HCT116 (cell line): ENCODE data around the gene BCL7A. TPM values are rescaled to one million over a fixed set of nuclear protein-coding genes. Genes with fewer than 3 reads are reported as not detected.

ENCODE experiments used
- ATAC-seq: fragments of 200-7000 bp; cut with Tn5 transposase; 2 replicates; pipeline ENCODE4 v1.9.1; 2020; ENCODE audit warnings: mild to moderate bottlenecking, moderate library complexity
- BruUV-seq: library from RNA; stranded (reverse); fragments of 400-500 nt; replicated peaks from 2 replicates; lab custom pipeline; 2021; lab: Mats Ljungman, UMichigan
- CTCF ChIA-PET: fragments of 300-600 bp; sonication (Branson Sonifier 250); formaldehyde crosslinking; loops from one replicate; lab custom pipeline; 2021; ENCODE audit warnings: antibody characterized with exemption; lab: Charles Lee
- POLR2A ChIA-PET: fragments of 300-600, 350-600 bp; sonication (Branson Sonifier 250); formaldehyde crosslinking; loops from one replicate; lab custom pipeline; 2021; ENCODE audit warnings: antibody characterized with exemption; lab: Charles Lee
- RAD21 ChIA-PET, 2 experiments: fragments of 300-600 bp; sonication (Branson Sonifier 250); formaldehyde crosslinking; loops; one replicate each; lab custom pipeline; 2023; ENCODE audit warnings: low total read pairs in 2 of 2; ENCODE audit not compliant: uncharacterized antibody in 2 of 2, unreplicated experiment in 2 of 2, low non-redundant PET in 1 of 2; lab: Charles Lee
- DNase-seq: peaks from one replicate; pipeline ENCODE4 v3.0.0-alpha.2; 2010; ENCODE audit warnings: low read depth, low spot score
- H2AFZ ChIP-seq: fragments of 200-600 bp; shearing (Covaris generic), sonication (generic); 2 replicates; pipeline ENCODE4 v1.6.1; 2017; ENCODE audit warnings: low read depth, mixed run types, mixed read lengths, antibody characterized with exemption, low read length; ENCODE audit not compliant: poor library complexity, severe bottlenecking
- H3K27ac ChIP-seq: 2 replicates; pipeline ENCODE4 v1.5.1; 2012; ENCODE audit warnings: low read depth, low read length
- H3K27me3 ChIP-seq: fragments of 200-600 bp; sonication (generic); 2 replicates; pipeline ENCODE4 v1.6.1; 2016; ENCODE audit warnings: mixed run types, low read length, mixed read lengths; ENCODE audit not compliant: insufficient read depth
- H3K36me3 ChIP-seq, 2 experiments: fragments of 200-500 bp in 1 of 2; fragments of 200-600 bp in 1 of 2; sonication (Bioruptor generic) in 1 of 2; sonication (generic) in 1 of 2; 2 replicates each; pipeline versions ENCODE4 v1.5.1 to v1.6.1; 2014 to 2016; ENCODE audit warnings: low read length in 2 of 2, inconsistent platforms in 1 of 2, mixed read lengths in 1 of 2, mixed run types in 1 of 2; ENCODE audit not compliant: insufficient read depth in 2 of 2, control insufficient read depth in 1 of 2
- H3K4me1 ChIP-seq, 2 experiments: fragments of 200-600 bp in 1 of 2; sonication (generic) in 1 of 2; 2 replicates each; pipeline versions ENCODE4 v1.5.1 to v1.6.1; 2012 to 2017; ENCODE audit warnings: low read length in 2 of 2, inconsistent platforms in 1 of 2, mild to moderate bottlenecking in 1 of 2, mixed read lengths in 1 of 2, mixed run types in 1 of 2, moderate library complexity in 1 of 2; ENCODE audit not compliant: insufficient read depth in 2 of 2, control insufficient read depth in 1 of 2
- H3K4me2 ChIP-seq: fragments of 200-600 bp; sonication (generic); 2 replicates; pipeline ENCODE4 v1.6.1; 2017; ENCODE audit warnings: mixed run types, low read length, mixed read lengths
- H3K4me3 ChIP-seq, 2 experiments: fragments of 200-600 bp in 1 of 2; sonication (generic) in 1 of 2; replicated peaks in 1 of 2; 2 replicates each; pipeline ENCODE4 v1.5.1; 2011 to 2016; ENCODE audit warnings: low read length in 2 of 2, control low read depth in 1 of 2, low read depth in 1 of 2, mild to moderate bottlenecking in 1 of 2, mixed read lengths in 1 of 2, mixed run types in 1 of 2
- H3K79me2 ChIP-seq: fragments of 200-600 bp; sonication (generic); 2 replicates; pipeline ENCODE4 v1.6.1; 2017; ENCODE audit warnings: mild to moderate bottlenecking, mixed run types, low read length, moderate library complexity, mixed read lengths; ENCODE audit not compliant: insufficient read depth
- H3K9ac ChIP-seq: fragments of 200-600 bp; sonication (generic); 2 replicates; pipeline ENCODE4 v1.6.1; 2016; ENCODE audit warnings: low read length, mixed read lengths
- H3K9me2 ChIP-seq: fragments of 200-600 bp; sonication (generic), shearing (Covaris generic); 2 replicates; pipeline ENCODE4 v1.6.1; 2017; ENCODE audit warnings: mixed run types, mild to moderate bottlenecking, moderate library complexity; ENCODE audit not compliant: insufficient read depth
- H3K9me3 ChIP-seq, 2 experiments: fragments of 200-500 bp in 1 of 2; fragments of 200-600 bp in 1 of 2; sonication (Bioruptor generic) in 1 of 2; sonication (generic) in 1 of 2; 2 replicates each; pipeline ENCODE4 v1.6.1; 2014 to 2017; ENCODE audit warnings: low read length in 2 of 2, mixed read lengths in 2 of 2, inconsistent platforms in 1 of 2, low read depth in 1 of 2, mild to moderate bottlenecking in 1 of 2, mixed run types in 1 of 2, moderate library complexity in 1 of 2; ENCODE audit not compliant: control insufficient read depth in 1 of 2, insufficient read depth in 1 of 2
- H4K20me1 ChIP-seq: fragments of 200-600 bp; sonication (generic), shearing (Covaris generic); 2 replicates; pipeline ENCODE4 v1.6.1; 2017; ENCODE audit warnings: mixed run types, mild to moderate bottlenecking, moderate library complexity; ENCODE audit not compliant: insufficient read depth
- CEBPB ChIP-seq: IDR thresholded peaks from 2 replicates; pipeline ENCODE4 v1.6.1; 2012; ENCODE audit warnings: low read depth
- EGR1 ChIP-seq: IDR thresholded peaks from 2 replicates; pipeline ENCODE4 v1.6.1; 2012; ENCODE audit warnings: low read depth
- ELF1 ChIP-seq: IDR thresholded peaks from 2 replicates; pipeline ENCODE4 v1.6.1; 2012; ENCODE audit warnings: low read depth, borderline replicate concordance
- SP1 ChIP-seq: IDR thresholded peaks from 2 replicates; pipeline ENCODE4 v1.6.1; 2012; ENCODE audit warnings: low read depth
- SRF ChIP-seq: IDR thresholded peaks from 2 replicates; pipeline ENCODE4 v1.6.1; 2012; ENCODE audit warnings: low read depth
- TCF7L2 ChIP-seq: IDR thresholded peaks from 2 replicates; pipeline ENCODE4 v1.7.0; 2011; ENCODE audit warnings: borderline replicate concordance, inconsistent platforms; ENCODE audit not compliant: insufficient read depth, insufficient read length; ENCODE audit errors: extremely low read depth
- YY1 ChIP-seq: IDR thresholded peaks from 2 replicates; pipeline ENCODE4 v1.6.1; 2011; ENCODE audit warnings: low read length, low read depth, moderate library complexity, mild to moderate bottlenecking; ENCODE audit not compliant: insufficient replicate concordance; ENCODE audit errors: extremely low read depth
- intact Hi-C: fragments of 100-400 bp; cut with micrococcal nuclease; formaldehyde crosslinking; loops from 2 replicates; pipeline ENCODE4 v1.10.0; 2022
- total RNA-seq: library from RNA; stranded (reverse); gene quantifications from one replicate; pipeline ENCODE4 v1.2.1, GENCODE V29; 2021; ENCODE audit not compliant: unreplicated experiment
- TF ChIP-seq, protein P1 (sequence below), 3 experiments: fragments of 200-600 bp in 1 of 3; sonication (generic) in 1 of 3; IDR thresholded peaks in 2 of 3; conservative IDR thresholded peaks in 1 of 3; 2 replicates each; pipeline ENCODE4 v1.5.1; 2012 to 2017; ENCODE audit warnings: low read depth in 2 of 3, low read length in 2 of 3, antibody characterized with exemption in 1 of 3, borderline replicate concordance in 1 of 3, control low read depth in 1 of 3, mild to moderate bottlenecking in 1 of 3, mixed read lengths in 1 of 3, mixed run types in 1 of 3, moderate library complexity in 1 of 3; ENCODE audit not compliant: insufficient read depth in 1 of 3
- TF ChIP-seq, protein P2 (sequence below): IDR thresholded peaks from 2 replicates; pipeline ENCODE4 v1.6.1; 2012

The BCL7A gene
- total RNA-seq, 1 experiment from 2014 or later = 14.2 TPM

DNA sequence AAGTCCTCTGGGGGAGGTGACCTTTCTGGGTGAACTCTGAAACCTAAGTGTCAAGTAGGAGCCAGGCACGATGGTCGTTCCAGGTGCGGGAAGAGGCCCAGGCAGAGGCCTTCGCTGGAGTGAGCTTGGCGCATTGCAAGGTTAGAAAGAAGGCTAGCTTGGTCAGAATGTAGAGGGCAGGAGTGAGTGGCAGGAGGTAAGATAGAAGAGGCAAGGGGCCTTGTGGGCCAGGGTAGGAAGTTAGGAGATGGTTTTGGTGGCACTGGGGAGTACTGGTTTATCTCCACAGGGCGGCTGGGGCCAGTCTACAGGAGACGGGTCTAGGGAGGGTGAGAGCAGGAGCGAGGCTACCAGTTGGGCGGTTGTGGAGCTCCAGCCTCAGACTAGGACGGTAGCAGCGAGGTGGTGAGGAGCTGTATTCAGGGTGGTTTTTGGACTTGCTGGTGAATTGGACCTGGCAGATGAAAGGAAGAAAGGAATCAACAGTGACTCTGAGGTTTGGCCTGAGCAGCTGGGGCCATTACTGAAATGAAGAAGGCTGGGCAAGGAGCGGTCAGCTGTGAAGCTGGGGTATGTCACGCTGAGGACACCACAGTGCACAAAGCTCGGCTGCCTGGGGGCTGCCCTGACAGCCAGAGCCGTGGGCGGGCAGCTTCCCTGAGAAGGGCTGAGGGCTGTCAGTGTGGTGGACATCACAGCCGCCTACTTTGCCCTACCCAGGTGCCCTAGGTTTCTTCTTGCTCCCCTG lies 65.9 kb downstream of the BCL7A start:
- no peaks in the 10 kb centered on the region for H3K9me3 ChIP-seq
- intact Hi-C loops = no loop called here
- H3K27me3 ChIP-seq = no peaks in the 10 kb centered on the region
- H3K9me2 ChIP-seq = no peaks in the 10 kb centered on the region
- H3K79me2 ChIP-seq = peaks cover 99% of the 10 kb centered on the region
- no peaks in the 10 kb centered on the region; a peak in 1 of 4 replicates for H3K4me1 ChIP-seq
- peaks cover 11 to 18% of the 10 kb centered on the region in 2 experiments for H3K36me3 ChIP-seq
- RAD21 ChIA-PET = interaction anchor here in 1 of 2 experiments (0.6 kb wide), 1 partner anchor 593 kb away, joined by 3 read pairs; no protein-coding TSS in a partner anchor
- TF ChIP-seq, protein P1, sequence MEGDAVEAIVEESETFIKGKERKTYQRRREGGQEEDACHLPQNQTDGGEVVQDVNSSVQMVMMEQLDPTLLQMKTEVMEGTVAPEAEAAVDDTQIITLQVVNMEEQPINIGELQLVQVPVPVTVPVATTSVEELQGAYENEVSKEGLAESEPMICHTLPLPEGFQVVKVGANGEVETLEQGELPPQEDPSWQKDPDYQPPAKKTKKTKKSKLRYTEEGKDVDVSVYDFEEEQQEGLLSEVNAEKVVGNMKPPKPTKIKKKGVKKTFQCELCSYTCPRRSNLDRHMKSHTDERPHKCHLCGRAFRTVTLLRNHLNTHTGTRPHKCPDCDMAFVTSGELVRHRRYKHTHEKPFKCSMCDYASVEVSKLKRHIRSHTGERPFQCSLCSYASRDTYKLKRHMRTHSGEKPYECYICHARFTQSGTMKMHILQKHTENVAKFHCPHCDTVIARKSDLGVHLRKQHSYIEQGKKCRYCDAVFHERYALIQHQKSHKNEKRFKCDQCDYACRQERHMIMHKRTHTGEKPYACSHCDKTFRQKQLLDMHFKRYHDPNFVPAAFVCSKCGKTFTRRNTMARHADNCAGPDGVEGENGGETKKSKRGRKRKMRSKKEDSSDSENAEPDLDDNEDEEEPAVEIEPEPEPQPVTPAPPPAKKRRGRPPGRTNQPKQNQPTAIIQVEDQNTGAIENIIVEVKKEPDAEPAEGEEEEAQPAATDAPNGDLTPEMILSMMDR (IDR thresholded peaks at IDR 0.05 in 2 of 3, conservative IDR thresholded peaks at IDR 0.05 in 1 of 3; ENCODE audit: borderline replicate concordance in 1 of 3, insufficient read depth in 1 of 3, low read depth in 2 of 3, low read length in 2 of 3) = no peak
- TF ChIP-seq EGR1 (no peak), SP1 (no peak), YY1 (no peak), TCF7L2 (no peak), ELF1 (no peak), CEBPB (no peak), SRF (no peak)
- TF ChIP-seq, protein P2, sequence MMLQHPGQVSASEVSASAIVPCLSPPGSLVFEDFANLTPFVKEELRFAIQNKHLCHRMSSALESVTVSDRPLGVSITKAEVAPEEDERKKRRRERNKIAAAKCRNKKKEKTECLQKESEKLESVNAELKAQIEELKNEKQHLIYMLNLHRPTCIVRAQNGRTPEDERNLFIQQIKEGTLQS = no peak
- BruUV-seq = no TSS peak
- peaks cover 8% of the 10 kb centered on the region; the same call in 1 of the 2 replicates for H4K20me1 ChIP-seq
- H2AFZ ChIP-seq = no peak overlapping the region
- H3K9ac ChIP-seq = no peak overlapping the region
- ATAC-seq (no peak), DNase-seq (no peak)
- H3K4me2 ChIP-seq = no peak overlapping the region
- H3K27ac ChIP-seq = no peak overlapping the region
- POLR2A ChIA-PET = interaction anchor here (1.0 to 1.2 kb wide), 2 partner anchors 23 to 26 kb away, joined by 3 to 4 read pairs; no protein-coding TSS in a partner anchor
- CTCF ChIA-PET = interaction anchor here (0.9 kb wide), 1 partner anchor 35 kb away, joined by 3 read pairs; no protein-coding TSS in a partner anchor
- no peak overlapping the region for H3K4me3 ChIP-seq
